Measurements from ENCODE around the gene CARNS1. TPM values are rescaled to one million over a fixed set of nuclear protein-coding genes. Genes with fewer than 3 reads are reported as not detected.
A peak's percentile ranks its signal among the peaks of the same experiment; 100 is the strongest.
"Not testable (repeated sequence)": the region's sequence is repeated elsewhere in the genome, so short reads cannot be mapped to it uniquely, and the experiment has no call there.

Gene CARNS1
- total and polyA plus RNA-seq, 4 donors, result 0.38 to 9.3 (median 7.6) TPM

- DNase-seq (no peak), ATAC-seq (ENCODE audit: low FRiP score) (no peak)
- H3K4me3 ChIP-seq (ENCODE audit: low read length in 2 of 2), result no peak overlapping the region
- H3K36me3 ChIP-seq (ENCODE audit: control insufficient read depth in 1 of 2, insufficient read depth in 2 of 2, low read length in 1 of 2), result peaks cover 4 to 7% of the 10 kb centered on the region in 2 donors
- H3K4me1 ChIP-seq (ENCODE audit: control insufficient read depth in 1 of 2, insufficient read depth in 2 of 2, low read length in 2 of 2), result no peaks in the 10 kb centered on the region
- no peaks in the 10 kb centered on the region for H3K9me3 ChIP-seq (ENCODE audit: control insufficient read depth, low read length)
- 82 to 83% methylated on average over 30 to 31 of the region's 31 CpGs for WGBS, 2 donors
- intact Hi-C loops (cut with DNase I), result loop anchor here in 1 of 2 donors (10.0 kb wide), 1 partner anchor 106 kb away; the partner anchor contains the start of genes CDK2AP2 and PITPNM1
- H3K27ac ChIP-seq (ENCODE audit: low read depth in 1 of 2, low read length in 2 of 2), result no peak overlapping the region
- no peaks in the 10 kb centered on the region for H3K27me3 ChIP-seq (ENCODE audit: control insufficient read depth in 1 of 2, insufficient read depth in 2 of 2, low read length in 1 of 2)
Measured at GRCh38 chr11:67398661-67399563, 16.6 kb upstream of the CARNS1 start.

- no peaks in the 10 kb centered on the region for H3K4me1 ChIP-seq (ENCODE audit: control insufficient read depth in 1 of 2, insufficient read depth in 2 of 2, low read length in 2 of 2)
- peaks cover 4 to 7% of the 10 kb centered on the region in 2 donors for H3K36me3 ChIP-seq (ENCODE audit: control insufficient read depth in 1 of 2, insufficient read depth in 2 of 2, low read length in 1 of 2)
- ATAC-seq (ENCODE audit: low FRiP score) (no peak), DNase-seq (no peak)
- intact Hi-C loops (cut with DNase I), result loop anchor here (5.0 kb wide), 2 partner anchors 67 to 182 kb away; partner anchors contain the start of genes TMEM134 (in 2 of the 2) and GSTP1 (in 1 of the 2)
- H3K9me3 ChIP-seq (ENCODE audit: control insufficient read depth, low read length), result no peaks in the 10 kb centered on the region
- no peaks in the 10 kb centered on the region for H3K27me3 ChIP-seq (ENCODE audit: control insufficient read depth in 1 of 2, insufficient read depth in 2 of 2, low read length in 1 of 2)
- peak overlapping the region; percentile 60 to 66 for H3K4me3 ChIP-seq (ENCODE audit: low read length in 2 of 2)
- H3K27ac ChIP-seq (ENCODE audit: low read depth in 1 of 2, low read length in 2 of 2), result no peak overlapping the region
- WGBS, 2 donors, result 28 to 31% methylated on average over 23 of the region's 23 CpGs
Measured at GRCh38 chr11:67400251-67400941, 15.1 kb upstream of the CARNS1 start.

GRCh38 chr11:67400942-67401494, 14.5 kb upstream of the CARNS1 start:
- Histone ChIP-seq H3K4me1 (ENCODE audit: control insufficient read depth in 1 of 2, insufficient read depth in 2 of 2, low read length in 2 of 2) (no peaks in the 10 kb centered on the region), H3K9me3 (ENCODE audit: control insufficient read depth, low read length) (no peaks in the 10 kb centered on the region), H3K27ac (ENCODE audit: low read depth in 1 of 2, low read length in 2 of 2) (peak overlapping the region in 1 of 2 donors; percentile 60), H3K4me3 (ENCODE audit: low read length in 2 of 2) (peak overlapping the region; percentile 60 to 66), H3K27me3 (ENCODE audit: control insufficient read depth in 1 of 2, insufficient read depth in 2 of 2, low read length in 1 of 2) (no peaks in the 10 kb centered on the region), H3K36me3 (ENCODE audit: control insufficient read depth in 1 of 2, insufficient read depth in 2 of 2, low read length in 1 of 2) (peaks cover 4 to 7% of the 10 kb centered on the region in 2 donors)
- WGBS, 2 donors, result 3% methylated on average over 20 to 27 of the region's 27 CpGs
- no peak for ATAC-seq (ENCODE audit: low FRiP score)
- intact Hi-C loops (cut with DNase I), result loop anchor here (1.0 to 5.0 kb wide), 3 partner anchors 66 to 181 kb away; partner anchors contain the start of genes TMEM134 (in 2 of the 2) and GSTP1 (in 1 of the 2)
- DNase-seq, result no peak

GRCh38 chr11:67401495-67402191, 13.8 kb upstream of the CARNS1 start, which contains the start of gene PPP1CA:
Gene PPP1CA, minus strand, starts transcription at chr11:67401858. Its CDS starts 76 bp downstream, at chr11:67401782.
- peak within 1 kb of the TSS; percentile 60 to 66 for H3K4me3 ChIP-seq (ENCODE audit: low read length in 2 of 2)
- no peaks in the 10 kb centered on the region for H3K9me3 ChIP-seq (ENCODE audit: control insufficient read depth, low read length)
- ATAC-seq (ENCODE audit: low FRiP score), result peak; percentile 95
- peak within 1 kb of the TSS in 1 of 2 donors; percentile 75 for H3K27ac ChIP-seq (ENCODE audit: low read depth in 1 of 2, low read length in 2 of 2)
- WGBS, 2 donors, result 0 to 1% methylated on average over 51 to 73 of the region's 73 CpGs
- no peaks in the 10 kb centered on the region for H3K4me1 ChIP-seq (ENCODE audit: control insufficient read depth in 1 of 2, insufficient read depth in 2 of 2, low read length in 2 of 2)
- DNase-seq, result peak; percentile 94 to 97
- no peaks in the 10 kb centered on the region for H3K27me3 ChIP-seq (ENCODE audit: control insufficient read depth in 1 of 2, insufficient read depth in 2 of 2, low read length in 1 of 2)
- H3K36me3 ChIP-seq (ENCODE audit: control insufficient read depth in 1 of 2, insufficient read depth in 2 of 2, low read length in 1 of 2), result peaks cover 4 to 7% of the 10 kb centered on the region in 2 donors
- intact Hi-C loops (cut with DNase I), result loop anchor here (1.0 to 5.0 kb wide), 3 partner anchors 66 to 181 kb away; partner anchors contain the start of genes TMEM134 (in 2 of the 2) and GSTP1 (in 1 of the 2)

GRCh38 chr11:67402192-67402839, 13.2 kb upstream of the CARNS1 start:
- peak overlapping the region in 1 of 2 donors; percentile 66 for H3K27ac ChIP-seq (ENCODE audit: low read depth in 1 of 2, low read length in 2 of 2)
- 56 to 60% methylated on average over 19 of the region's 19 CpGs for WGBS, 2 donors
- not testable (repeated sequence) for ATAC-seq (ENCODE audit: low FRiP score); H3K27me3 ChIP-seq (ENCODE audit: control insufficient read depth in 1 of 2, insufficient read depth in 2 of 2, low read length in 1 of 2); H3K4me1 ChIP-seq (ENCODE audit: control insufficient read depth in 1 of 2, insufficient read depth in 2 of 2, low read length in 2 of 2); H3K9me3 ChIP-seq (ENCODE audit: control insufficient read depth, low read length); DNase-seq; H3K4me3 ChIP-seq (ENCODE audit: low read length in 2 of 2); H3K36me3 ChIP-seq (ENCODE audit: control insufficient read depth in 1 of 2, insufficient read depth in 2 of 2, low read length in 1 of 2)
- intact Hi-C loops (cut with DNase I), result loop anchor here (5.0 kb wide), 2 partner anchors 65 to 180 kb away; partner anchors contain the start of genes TMEM134 (in 2 of the 2) and GSTP1 (in 1 of the 2)

- DNase-seq; H3K9me3 ChIP-seq (ENCODE audit: control insufficient read depth, low read length); H3K4me3 ChIP-seq (ENCODE audit: low read length in 2 of 2); H3K36me3 ChIP-seq (ENCODE audit: control insufficient read depth in 1 of 2, insufficient read depth in 2 of 2, low read length in 1 of 2); H3K27ac ChIP-seq (ENCODE audit: low read depth in 1 of 2, low read length in 2 of 2); ATAC-seq (ENCODE audit: low FRiP score); H3K4me1 ChIP-seq (ENCODE audit: control insufficient read depth in 1 of 2, insufficient read depth in 2 of 2, low read length in 2 of 2); H3K27me3 ChIP-seq (ENCODE audit: control insufficient read depth in 1 of 2, insufficient read depth in 2 of 2, low read length in 1 of 2): not testable (repeated sequence)
- 96 to 98% methylated on average over 9 of the region's 9 CpGs for WGBS, 2 donors
- intact Hi-C loops (cut with DNase I), result loop anchor here (5.0 kb wide), 2 partner anchors 64 to 179 kb away; partner anchors contain the start of genes TMEM134 (in 2 of the 2) and GSTP1 (in 1 of the 2)
Measured at GRCh38 chr11:67403085-67403484, 12.4 kb upstream of the CARNS1 start.

- 61 to 65% methylated on average over 13 of the region's 13 CpGs for WGBS, 2 donors
- intact Hi-C loops (cut with DNase I), result loop anchor here (5.0 kb wide), 2 partner anchors 63 to 178 kb away; partner anchors contain the start of genes TMEM134 (in 2 of the 2) and GSTP1 (in 1 of the 2)
- Histone ChIP-seq H3K9me3 (ENCODE audit: control insufficient read depth, low read length) (no peaks in the 10 kb centered on the region), H3K4me3 (ENCODE audit: low read length in 2 of 2) (no peak overlapping the region), H3K27ac (ENCODE audit: low read depth in 1 of 2, low read length in 2 of 2) (no peak overlapping the region), H3K27me3 (ENCODE audit: control insufficient read depth in 1 of 2, insufficient read depth in 2 of 2, low read length in 1 of 2) (no peaks in the 10 kb centered on the region), H3K4me1 (ENCODE audit: control insufficient read depth in 1 of 2, insufficient read depth in 2 of 2, low read length in 2 of 2) (no peaks in the 10 kb centered on the region), H3K36me3 (ENCODE audit: control insufficient read depth in 1 of 2, insufficient read depth in 2 of 2, low read length in 1 of 2) (no peaks in the 10 kb centered on the region)
- ATAC-seq (ENCODE audit: low FRiP score) (no peak), DNase-seq (no peak)
Measured at GRCh38 chr11:67404515-67405195, 10.8 kb upstream of the CARNS1 start.

Measured in aorta (tissue), 5 donors.